Thyroid gland (tissue), 4 donors: ENCODE data around the gene NR1I2.

Experiments used
- CTCF ChIP-seq, 6 experiments: fragments of 200-600 bp in 3 of 6; fragments of 450-650 bp in 3 of 6; sonication (generic) in 3 of 6; IDR thresholded peaks; one replicate each; pipeline ENCODE4 v1.5.1; 2016 to 2019; ENCODE audit warnings: antibody characterized with exemption in 6 of 6, mild to moderate bottlenecking in 2 of 6, inconsistent platforms in 1 of 6, moderate library complexity in 1 of 6
- POLR2A ChIP-seq, 2 donors: fragments of 450-650 bp; IDR thresholded peaks; one replicate each; pipeline ENCODE4 v1.6.1; 2017; ENCODE audit warnings: antibody characterized with exemption in 2 of 2, mild to moderate bottlenecking in 2 of 2, moderate library complexity in 1 of 2

- TF ChIP-seq CTCF (IDR thresholded peaks at IDR 0.05) (no peak), POLR2A (IDR thresholded peaks at IDR 0.05) (no peak)
Measured at GRCh38 chr3:119858957-119859356, 77.1 kb downstream of the NR1I2 start.
